ENCODE data around the gene MYO7A. TPM values are rescaled to one million over a fixed set of nuclear protein-coding genes. Genes with fewer than 3 reads are reported as not detected.

MYO7A gene
- total RNA-seq, 1 donor from 2014 or later, result 2.2 TPM

GRCh38 chr11:77135069-77135468 lies 7.0 kb downstream of the MYO7A start:
- Mint-ChIP-seq H3K27ac (no peak overlapping the region), H3K4me1 (peaks cover 4% of the 10 kb centered on the region), H3K4me3 (no peak overlapping the region), H3K9me3 (peaks cover 5% of the 10 kb centered on the region), H3K27me3 (ENCODE audit: low read depth) (no peaks in the 10 kb centered on the region), H3K36me3 (no peaks in the 10 kb centered on the region)
- no peak for TF ChIP-seq CTCF (IDR thresholded peaks at IDR 0.05; ENCODE audit: unreplicated experiment)
- DNase-seq (ENCODE audit: low spot score in 2 of 2, unreplicated experiment in 2 of 2), result no peak

GRCh38 chr11:77136074-77136473 lies 8.0 kb downstream of the MYO7A start:
- Mint-ChIP-seq H3K4me1 (peaks cover 4% of the 10 kb centered on the region), H3K27ac (no peak overlapping the region), H3K9me3 (peaks cover 5% of the 10 kb centered on the region), H3K27me3 (ENCODE audit: low read depth) (no peaks in the 10 kb centered on the region), H3K36me3 (no peaks in the 10 kb centered on the region), H3K4me3 (no peak overlapping the region)
- no peak for DNase-seq (ENCODE audit: low spot score in 2 of 2, unreplicated experiment in 2 of 2)
- no peak for TF ChIP-seq CTCF (IDR thresholded peaks at IDR 0.05; ENCODE audit: unreplicated experiment)

GRCh38 chr11:77136784-77137420 lies 8.9 kb downstream of the MYO7A start:
- Mint-ChIP-seq H3K9me3 (peaks cover 5% of the 10 kb centered on the region), H3K36me3 (no peaks in the 10 kb centered on the region), H3K27ac (no peak overlapping the region), H3K4me1 (peaks cover 2% of the 10 kb centered on the region), H3K27me3 (ENCODE audit: low read depth) (no peaks in the 10 kb centered on the region), H3K4me3 (no peak overlapping the region)
- no peak for TF ChIP-seq CTCF (IDR thresholded peaks at IDR 0.05; ENCODE audit: unreplicated experiment)
- DNase-seq (ENCODE audit: low spot score in 2 of 2, unreplicated experiment in 2 of 2), result no peak

GRCh38 chr11:77137421-77137820 lies 9.4 kb downstream of the MYO7A start:
- H3K4me3 Mint-ChIP-seq, result no peak overlapping the region
- peaks cover 2% of the 10 kb centered on the region for H3K4me1 Mint-ChIP-seq
- no peak overlapping the region for H3K27ac Mint-ChIP-seq
- no peak for DNase-seq (ENCODE audit: low spot score in 2 of 2, unreplicated experiment in 2 of 2)
- peaks cover 5% of the 10 kb centered on the region for H3K9me3 Mint-ChIP-seq
- no peaks in the 10 kb centered on the region for H3K27me3 Mint-ChIP-seq (ENCODE audit: low read depth)
- H3K36me3 Mint-ChIP-seq, result no peaks in the 10 kb centered on the region
- no peak for TF ChIP-seq CTCF (IDR thresholded peaks at IDR 0.05; ENCODE audit: unreplicated experiment)

- no peak for DNase-seq (ENCODE audit: low spot score in 2 of 2, unreplicated experiment in 2 of 2)
- H3K4me1 Mint-ChIP-seq, result peaks cover 2% of the 10 kb centered on the region
- no peak overlapping the region for H3K27ac Mint-ChIP-seq
- TF ChIP-seq CTCF (IDR thresholded peaks at IDR 0.05; ENCODE audit: unreplicated experiment), result no peak
- no peak overlapping the region for H3K4me3 Mint-ChIP-seq
- H3K9me3 Mint-ChIP-seq, result peaks cover 5% of the 10 kb centered on the region
- H3K27me3 Mint-ChIP-seq (ENCODE audit: low read depth), result no peaks in the 10 kb centered on the region
- no peaks in the 10 kb centered on the region for H3K36me3 Mint-ChIP-seq
These were observed 10.1 kb downstream of the MYO7A start for GRCh38 chr11:77138106-77138649.

All from mesothelial cell of epicardium (in vitro differentiated cells).